GM12878 (cell line): ENCODE data around the gene CYB5RL. TPM values are rescaled to one million over a fixed set of nuclear protein-coding genes. Genes with fewer than 3 reads are reported as not detected.

ENCODE experiments used
- ATAC-seq: fragments of 200-7000 bp; cut with Tn5 transposase; 3 replicates; pipeline ENCODE4 v1.9.1; 2020; ENCODE audit warnings: mild to moderate bottlenecking, moderate library complexity
- BruUV-seq: library from RNA; stranded (reverse); fragments of 400-500 nt; replicated peaks from 2 replicates; lab custom pipeline; 2021; lab: Mats Ljungman, UMichigan
- CTCF ChIA-PET: fragments of 300-600 bp; sonication (Branson Sonifier 250); formaldehyde crosslinking; extraction: SDS; loops from one replicate; lab custom pipeline; 2021; ENCODE audit warnings: inconsistent platforms; lab: Yijun Ruan, JAX
- POLR2A ChIA-PET: fragments of 350-600 bp; formaldehyde crosslinking; extraction: SDS; loops from one replicate; lab custom pipeline; 2021; ENCODE audit warnings: inconsistent platforms; lab: Charles Lee
- RAD21 ChIA-PET: fragments of 300-600 bp; sonication (Branson Sonifier 250); formaldehyde crosslinking; loops from one replicate; lab custom pipeline; 2023; ENCODE audit warnings: antibody characterized with exemption; ENCODE audit not compliant: unreplicated experiment; lab: Charles Lee
- SMC1A ChIA-PET: fragments of 300-600 bp; sonication (Branson Sonifier 250); formaldehyde crosslinking; loops from one replicate; lab custom pipeline; 2023; ENCODE audit not compliant: unreplicated experiment, uncharacterized antibody; lab: Charles Lee
- DNase-seq: peaks from one replicate; pipeline ENCODE4 v3.0.0-alpha.2; 2011; ENCODE audit warnings: low read depth, low spot score
- FAIRE-seq: peaks from 3 replicates; lab custom pipeline; 2011; peaks lifted over from hg19 to GRCh38; lab: Jason Lieb, UNC
- H2AFZ ChIP-seq: 2 replicates; pipeline ENCODE4 v1.6.0; 2011; ENCODE audit warnings: low read depth, low read length, control low read depth; ENCODE audit not compliant: control insufficient read depth
- H3K27ac ChIP-seq: 2 replicates; pipeline ENCODE4 v1.5.1; 2011; ENCODE audit warnings: control low read depth; ENCODE audit not compliant: control insufficient read depth, insufficient read depth
- H3K27me3 ChIP-seq, 2 experiments: replicated peaks in 1 of 2; 2 replicates each; pipeline versions ENCODE4 v1.6.0 to v1.6.1; 2011; ENCODE audit warnings: low read length in 1 of 2; ENCODE audit not compliant: control insufficient read depth in 2 of 2, insufficient read depth in 2 of 2
- H3K36me3 ChIP-seq, 2 experiments: 2 replicates each; pipeline ENCODE4 v1.5.1; 2011; ENCODE audit warnings: low read length in 1 of 2; ENCODE audit not compliant: control insufficient read depth in 2 of 2, insufficient read depth in 2 of 2
- H3K4me1 ChIP-seq: 2 replicates; pipeline ENCODE4 v1.6.1; 2011; ENCODE audit warnings: mild to moderate bottlenecking, low read length, moderate library complexity, mixed read lengths; ENCODE audit not compliant: control insufficient read depth, insufficient read depth
- H3K4me2 ChIP-seq: 2 replicates; pipeline ENCODE4 v1.6.0; 2011; ENCODE audit warnings: control low read depth; ENCODE audit not compliant: control insufficient read depth, insufficient read depth
- H3K4me3 ChIP-seq: fragments of 200-600 bp; sonication (generic); 2 replicates; pipeline ENCODE4 v1.5.1; 2016
- H3K79me2 ChIP-seq: 2 replicates; pipeline ENCODE4 v1.6.0; 2011; ENCODE audit warnings: low read length; ENCODE audit not compliant: control insufficient read depth, insufficient read depth
- H3K9ac ChIP-seq: 2 replicates; pipeline ENCODE4 v1.8.0; 2011; ENCODE audit warnings: low read length, control low read depth, mixed read lengths; ENCODE audit not compliant: control insufficient read depth, insufficient read depth
- H3K9me3 ChIP-seq: replicated peaks from 3 replicates; pipeline ENCODE4 v1.5.1; 2011; ENCODE audit warnings: mild to moderate bottlenecking, low read length; ENCODE audit not compliant: control insufficient read depth, insufficient read depth
- H4K20me1 ChIP-seq: 2 replicates; pipeline ENCODE4 v1.6.0; 2011; ENCODE audit not compliant: control insufficient read depth, insufficient read depth
- EGR1 ChIP-seq, 2 experiments: IDR thresholded peaks; 1 replicate in 1 of 2; 2 replicates in 1 of 2; pipeline ENCODE4 v1.6.1; 2011 to 2012; ENCODE audit warnings: low read depth in 2 of 2, low read length in 2 of 2, borderline replicate concordance in 1 of 2, mild to moderate bottlenecking in 1 of 2, moderate library complexity in 1 of 2
- HDAC6 ChIP-seq: fragments of 200-600 bp; sonication (generic); IDR thresholded peaks from one replicate; pipeline ENCODE4 v1.8.0; 2017; ENCODE audit warnings: antibody characterized with exemption; ENCODE audit not compliant: unreplicated experiment
- IKZF1 ChIP-seq: fragments of 450-650 bp; conservative IDR thresholded peaks from 2 replicates; pipeline ENCODE4 v1.6.1; 2017; ENCODE audit warnings: antibody characterized with exemption, mild to moderate bottlenecking
- JUNB ChIP-seq: IDR thresholded peaks from 2 replicates; pipeline ENCODE4 v1.6.1; 2016; ENCODE audit warnings: antibody characterized with exemption, mild to moderate bottlenecking
- LARP7 ChIP-seq: fragments of 450-650 bp; IDR thresholded peaks from 2 replicates; pipeline ENCODE4 v1.6.1; 2017; ENCODE audit warnings: mild to moderate bottlenecking
- MEF2A ChIP-seq: IDR thresholded peaks from 2 replicates; pipeline ENCODE4 v1.6.1; 2011; ENCODE audit warnings: low read depth, mild to moderate bottlenecking, low read length, moderate library complexity; ENCODE audit not compliant: insufficient read depth
- NFYA ChIP-seq: IDR thresholded peaks from 2 replicates; pipeline ENCODE4 v1.6.1; 2011; ENCODE audit warnings: low read depth, mild to moderate bottlenecking, low read length, improper control_type of control experiment, borderline replicate concordance
- NR2C1 ChIP-seq: fragments of 450-650 bp; IDR thresholded peaks from 2 replicates; pipeline ENCODE4 v1.6.1; 2017; ENCODE audit warnings: antibody characterized with exemption, mild to moderate bottlenecking, moderate library complexity
- POLR2A ChIP-seq: IDR thresholded peaks from 2 replicates; pipeline ENCODE4 v1.6.1; 2011; ENCODE audit warnings: low read depth, mild to moderate bottlenecking, low read length
- SMAD5 ChIP-seq: IDR thresholded peaks from 2 replicates; pipeline ENCODE4 v1.6.1; 2016; ENCODE audit warnings: antibody characterized with exemption, low read depth
- STAT1 ChIP-seq: fragments of 450-650 bp; conservative IDR thresholded peaks from 2 replicates; pipeline ENCODE4 v1.6.1; 2014; ENCODE audit warnings: antibody characterized with exemption, mild to moderate bottlenecking
- ZBTB33 ChIP-seq: fragments of 450-650 bp; IDR thresholded peaks from 2 replicates; pipeline ENCODE4 v1.6.1; 2017; ENCODE audit warnings: mild to moderate bottlenecking
- ZNF274 ChIP-seq: IDR thresholded peaks from one replicate; pipeline ENCODE4 v1.8.0; 2011; ENCODE audit not compliant: insufficient read length, insufficient read depth
- WGBS: methylation state at CpG from one replicate; pipeline ENCODE4 v1.1.6; 2016; ENCODE audit warnings: low lambda C conversion rate; ENCODE audit not compliant: insufficient replicate concordance, insufficient coverage; ENCODE audit errors: missing lambda C conversion rate; 5-methylcytosine and 5-hydroxymethylcytosine counted together
- in situ Hi-C: fragments of 300-500 bp; cut with MboI; formaldehyde crosslinking; loops from 9 replicates; pipeline ENCODE4 v1.14.3; 2018; ENCODE audit warnings: mixed read lengths
- intact Hi-C: fragments of 100-400 bp; cut with micrococcal nuclease; formaldehyde crosslinking; loops from one replicate; pipeline ENCODE4 v1.14.2; 2022; ENCODE audit not compliant: unreplicated experiment
- polyA plus RNA-seq, 11 experiments: library from polyadenylated mRNA; depleted of rRNA in 4 of 11; unstranded in 6 of 11; stranded (reverse) in 5 of 11; fragments of >200 nt; fragmentation: Nextera tagmentation in 4 of 11; fragmentation: Illumina TruSeq in 1 of 11; extraction: Ambion mirVana in 4 of 11; extraction: Trizol in 1 of 11; gene quantifications; 1 replicate in 1 of 11; 2 replicates in 10 of 11; pipeline versions ENCODE4 v1.2.1 to v1.2.3, GENCODE V29; 2011 to 2016; ENCODE audit warnings: inconsistent platforms in 2 of 11, missing spikeins in 2 of 11, low read depth in 1 of 11
- total RNA-seq, 4 experiments: library from RNA; depleted of rRNA in 3 of 4; stranded (reverse); fragments of >200 nt in 3 of 4; fragmentation: Illumina TruSeq in 1 of 4; extraction: Trizol in 1 of 4; gene quantifications; 2 replicates each; pipeline versions ENCODE4 v1.2.1 to v1.2.3, GENCODE V29; 2013 to 2021
- TF ChIP-seq, protein P1 (sequence below): fragments of 450-650 bp; IDR thresholded peaks from 2 replicates; pipeline ENCODE4 v1.6.1; 2017; ENCODE audit warnings: mild to moderate bottlenecking, moderate library complexity
- TF ChIP-seq, protein P2 (sequence below): fragments of 450-650 bp; IDR thresholded peaks from 2 replicates; pipeline ENCODE4 v1.6.1; 2017; ENCODE audit warnings: low read depth, mild to moderate bottlenecking, moderate library complexity

CYB5RL gene
- total and polyA plus RNA-seq, 10 of the 15 experiments (the other 5 are each of a cell fraction or from before 2014, with no cell fraction given): 3.1 to 8.7 (median 7.2) TPM

GRCh38 chr1:54167422-54168139 lies 32.2 kb downstream of the CYB5RL start:
- WGBS: 73% methylated on average over 9 of the region's 9 CpGs
- Histone ChIP-seq H3K4me3 (no peak overlapping the region), H3K4me1 (no peaks in the 10 kb centered on the region), H3K27me3 (no peaks in the 10 kb centered on the region), H3K36me3 (no peaks in the 10 kb centered on the region), H3K27ac (no peak overlapping the region), H3K79me2 (no peaks in the 10 kb centered on the region), H3K4me2 (no peak overlapping the region), H3K9ac (no peak overlapping the region), H2AFZ (no peak overlapping the region), H3K9me3 (no peaks in the 10 kb centered on the region), H4K20me1 (no peaks in the 10 kb centered on the region)
- SMC1A ChIA-PET: interaction anchor here (0.7 kb wide), 1 partner anchor 54 kb away, joined by 3 read pairs; no protein-coding TSS in a partner anchor
- RAD21 ChIA-PET: no interaction called here
- no peak for FAIRE-seq
- in situ Hi-C loops (no loop called here), intact Hi-C loops (no loop called here)
- ATAC-seq: no peak
- DNase-seq: no peak
- CTCF ChIA-PET: interaction anchor here (0.6 kb wide), 2 partner anchors 86 to 348 kb away, joined by 3 read pairs; no protein-coding TSS in a partner anchor
- no TSS peak for BruUV-seq
- POLR2A ChIA-PET: no interaction called here
- TF ChIP-seq MEF2A (no peak), IKZF1 (no peak), NFYA (no peak), SMAD5 (no peak), HDAC6 (no peak), EGR1 (IDR thresholded peaks at IDR 0.05; ENCODE audit: borderline replicate concordance in 1 of 2, low read depth in 2 of 2, low read length in 2 of 2) (no peak), NR2C1 (no peak), LARP7 (no peak), JUNB (no peak), ZBTB33 (no peak), ZNF274 (no peak), STAT1 (no peak), POLR2A (no peak)
- TF ChIP-seq, protein P1, sequence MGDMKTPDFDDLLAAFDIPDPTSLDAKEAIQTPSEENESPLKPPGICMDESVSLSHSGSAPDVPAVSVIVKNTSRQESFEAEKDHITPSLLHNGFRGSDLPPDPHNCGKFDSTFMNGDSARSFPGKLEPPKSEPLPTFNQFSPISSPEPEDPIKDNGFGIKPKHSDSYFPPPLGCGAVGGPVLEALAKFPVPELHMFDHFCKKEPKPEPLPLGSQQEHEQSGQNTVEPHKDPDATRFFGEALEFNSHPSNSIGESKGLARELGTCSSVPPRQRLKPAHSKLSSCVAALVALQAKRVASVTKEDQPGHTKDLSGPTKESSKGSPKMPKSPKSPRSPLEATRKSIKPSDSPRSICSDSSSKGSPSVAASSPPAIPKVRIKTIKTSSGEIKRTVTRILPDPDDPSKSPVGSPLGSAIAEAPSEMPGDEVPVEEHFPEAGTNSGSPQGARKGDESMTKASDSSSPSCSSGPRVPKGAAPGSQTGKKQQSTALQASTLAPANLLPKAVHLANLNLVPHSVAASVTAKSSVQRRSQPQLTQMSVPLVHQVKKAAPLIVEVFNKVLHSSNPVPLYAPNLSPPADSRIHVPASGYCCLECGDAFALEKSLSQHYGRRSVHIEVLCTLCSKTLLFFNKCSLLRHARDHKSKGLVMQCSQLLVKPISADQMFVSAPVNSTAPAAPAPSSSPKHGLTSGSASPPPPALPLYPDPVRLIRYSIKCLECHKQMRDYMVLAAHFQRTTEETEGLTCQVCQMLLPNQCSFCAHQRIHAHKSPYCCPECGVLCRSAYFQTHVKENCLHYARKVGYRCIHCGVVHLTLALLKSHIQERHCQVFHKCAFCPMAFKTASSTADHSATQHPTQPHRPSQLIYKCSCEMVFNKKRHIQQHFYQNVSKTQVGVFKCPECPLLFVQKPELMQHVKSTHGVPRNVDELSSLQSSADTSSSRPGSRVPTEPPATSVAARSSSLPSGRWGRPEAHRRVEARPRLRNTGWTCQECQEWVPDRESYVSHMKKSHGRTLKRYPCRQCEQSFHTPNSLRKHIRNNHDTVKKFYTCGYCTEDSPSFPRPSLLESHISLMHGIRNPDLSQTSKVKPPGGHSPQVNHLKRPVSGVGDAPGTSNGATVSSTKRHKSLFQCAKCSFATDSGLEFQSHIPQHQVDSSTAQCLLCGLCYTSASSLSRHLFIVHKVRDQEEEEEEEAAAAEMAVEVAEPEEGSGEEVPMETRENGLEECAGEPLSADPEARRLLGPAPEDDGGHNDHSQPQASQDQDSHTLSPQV: no peak
- TF ChIP-seq, protein P2, sequence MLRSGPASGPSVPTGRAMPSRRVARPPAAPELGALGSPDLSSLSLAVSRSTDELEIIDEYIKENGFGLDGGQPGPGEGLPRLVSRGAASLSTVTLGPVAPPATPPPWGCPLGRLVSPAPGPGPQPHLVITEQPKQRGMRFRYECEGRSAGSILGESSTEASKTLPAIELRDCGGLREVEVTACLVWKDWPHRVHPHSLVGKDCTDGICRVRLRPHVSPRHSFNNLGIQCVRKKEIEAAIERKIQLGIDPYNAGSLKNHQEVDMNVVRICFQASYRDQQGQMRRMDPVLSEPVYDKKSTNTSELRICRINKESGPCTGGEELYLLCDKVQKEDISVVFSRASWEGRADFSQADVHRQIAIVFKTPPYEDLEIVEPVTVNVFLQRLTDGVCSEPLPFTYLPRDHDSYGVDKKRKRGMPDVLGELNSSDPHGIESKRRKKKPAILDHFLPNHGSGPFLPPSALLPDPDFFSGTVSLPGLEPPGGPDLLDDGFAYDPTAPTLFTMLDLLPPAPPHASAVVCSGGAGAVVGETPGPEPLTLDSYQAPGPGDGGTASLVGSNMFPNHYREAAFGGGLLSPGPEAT: no peak
